PC-9 (cell line): ENCODE measurements around the gene ASPHD1. TPM values are rescaled to one million over a fixed set of nuclear protein-coding genes. Genes with fewer than 3 reads are reported as not detected.

Source experiments
- BruUV-seq: library from RNA; stranded (reverse); fragments of 400-500 nt; replicated peaks from 2 replicates; lab custom pipeline; 2021; lab: Mats Ljungman, UMichigan
- CTCF ChIA-PET: fragments of 300-600 bp; sonication (Branson Sonifier 250); formaldehyde crosslinking; loops from one replicate; lab custom pipeline; 2022; ENCODE audit warnings: antibody characterized with exemption; lab: Charles Lee
- POLR2A ChIA-PET: fragments of 300-600 bp; sonication (Branson Sonifier 250); formaldehyde crosslinking; loops from one replicate; lab custom pipeline; 2022; ENCODE audit warnings: antibody characterized with exemption; ENCODE audit not compliant: unreplicated experiment; lab: Charles Lee
- DNase-seq, 2 experiments: peaks; one replicate each; pipeline versions ENCODE4 v3.0.0 to v3.0.0-alpha.2; 2015 to 2022; ENCODE audit warnings: mixed read lengths in 1 of 2
- H2AFZ ChIP-seq: fragments of 200-600 bp; sonication (generic); 2 replicates; pipeline ENCODE4 v1.8.1; 2017; ENCODE audit warnings: antibody characterized with exemption
- H3F3A ChIP-seq: fragments of 200-600 bp; sonication (generic); 2 replicates; pipeline ENCODE4 v1.8.1; 2017; ENCODE audit warnings: antibody characterized with exemption, mild to moderate bottlenecking, low read depth; ENCODE audit not compliant: insufficient read depth
- H3K27ac ChIP-seq: fragments of 200-600 bp; sonication (generic); 2 replicates; pipeline ENCODE4 v1.6.1; 2016; ENCODE audit warnings: mixed run types
- H3K27me3 ChIP-seq: fragments of 200-600 bp; sonication (generic); 2 replicates; pipeline ENCODE4 v1.6.1; 2016; ENCODE audit warnings: low read depth, mixed run types; ENCODE audit not compliant: insufficient read depth
- H3K36me3 ChIP-seq: fragments of 200-600 bp; sonication (generic); 2 replicates; pipeline ENCODE4 v1.6.1; 2016; ENCODE audit warnings: low read depth, mixed run types
- H3K4me1 ChIP-seq: fragments of 200-600 bp; sonication (generic); replicated peaks from 2 replicates; pipeline ENCODE4 v1.6.1; 2016; ENCODE audit warnings: mixed run types; ENCODE audit not compliant: insufficient read depth
- H3K4me2 ChIP-seq: fragments of 200-600 bp; sonication (generic); 2 replicates; pipeline ENCODE4 v1.6.1; 2017; ENCODE audit warnings: mixed run types
- H3K4me3 ChIP-seq: fragments of 200-600 bp; sonication (generic); 2 replicates; pipeline ENCODE4 v1.6.1; 2016; ENCODE audit warnings: mixed run types
- H3K79me2 ChIP-seq: fragments of 200-600 bp; sonication (generic); 2 replicates; pipeline ENCODE4 v1.6.1; 2017; ENCODE audit warnings: low read depth, mixed run types
- H3K9me2 ChIP-seq: fragments of 200-600 bp; sonication (generic); 2 replicates; pipeline ENCODE4 v1.8.1; 2017; ENCODE audit warnings: mild to moderate bottlenecking; ENCODE audit not compliant: insufficient read depth
- H3K9me3 ChIP-seq: fragments of 200-600 bp; sonication (generic); 2 replicates; pipeline ENCODE4 v1.8.1; 2016; ENCODE audit warnings: low read depth; ENCODE audit not compliant: insufficient read depth
- H4K20me1 ChIP-seq: fragments of 200-600 bp; sonication (generic); 2 replicates; pipeline ENCODE4 v1.8.1; 2017; ENCODE audit not compliant: insufficient read depth
- CTCF ChIP-seq: fragments of 200-600 bp; sonication (generic); conservative IDR thresholded peaks from 2 replicates; pipeline ENCODE4 v1.6.1; 2017; ENCODE audit warnings: mixed run types, antibody characterized with exemption, mild to moderate bottlenecking, moderate library complexity
- EZH2 ChIP-seq: fragments of 200-600 bp; sonication (generic); IDR thresholded peaks from 2 replicates; pipeline ENCODE4 v1.8.0; 2017; ENCODE audit warnings: antibody characterized with exemption, low read depth
- intact Hi-C: fragments of 100-400 bp; cut with micrococcal nuclease; formaldehyde crosslinking; loops from one replicate; pipeline ENCODE4 v1.10.0; 2022; ENCODE audit not compliant: unreplicated experiment
- total RNA-seq: library from RNA; stranded (reverse); gene quantifications from 2 replicates; pipeline ENCODE4 v1.2.3, GENCODE V29; 2021

The ASPHD1 gene
- total RNA-seq, 1 experiment from 2014 or later, result 8.3 TPM

- POLR2A ChIA-PET, result no interaction called here
- no TSS peak for BruUV-seq
These were observed 11.4 kb downstream of the ASPHD1 start for GRCh38 chr16:29911676-29912010.

GRCh38 chr16:29912087-29912486 lies 11.8 kb downstream of the ASPHD1 start:
- TF ChIP-seq EZH2, result no peak
- no peak for TF ChIP-seq CTCF
- ChIA-PET POLR2A (no interaction called here), CTCF (no interaction called here)
- Histone ChIP-seq H3K4me2 (no peak overlapping the region), H3K27ac (no peak overlapping the region), H3K4me1 (peaks cover 16% of the 10 kb centered on the region), H4K20me1 (no peaks in the 10 kb centered on the region), H3K27me3 (no peaks in the 10 kb centered on the region), H3K9me3 (no peaks in the 10 kb centered on the region), H3K79me2 (no peaks in the 10 kb centered on the region), H2AFZ (no peak overlapping the region), H3K4me3 (no peak overlapping the region), H3K9me2 (no peaks in the 10 kb centered on the region), H3K36me3 (peaks cover 5% of the 10 kb centered on the region; the same call in 1 of the 2 replicates), H3F3A (peaks cover 27% of the 10 kb centered on the region)
- intact Hi-C loops, result no loop called here
- no TSS peak for BruUV-seq
- DNase-seq, result no peak

More at GRCh38 chr16:29911676-29912010, 11.4 kb downstream of the ASPHD1 start:
- Histone ChIP-seq H2AFZ (no peak overlapping the region), H3K9me2 (no peaks in the 10 kb centered on the region), H3K4me3 (no peak overlapping the region), H3K4me1 (peaks cover 16% of the 10 kb centered on the region), H3K79me2 (no peaks in the 10 kb centered on the region), H3F3A (peaks cover 23% of the 10 kb centered on the region; the same call in 1 of the 2 replicates), H3K9me3 (no peaks in the 10 kb centered on the region), H4K20me1 (no peaks in the 10 kb centered on the region), H3K27ac (no peak overlapping the region), H3K27me3 (no peaks in the 10 kb centered on the region), H3K36me3 (0 out of 2 replicates have a peak, but pooled peaks cover under 1% of the 10 kb centered on the region), H3K4me2 (no peak overlapping the region)
- TF ChIP-seq EZH2 (no peak), CTCF (no peak)
- intact Hi-C loops, result no loop called here
- DNase-seq, result no peak
- CTCF ChIA-PET, result no interaction called here

GRCh38 chr16:29913514-29913913 lies 13.2 kb downstream of the ASPHD1 start:
- H3K4me2 ChIP-seq, result no peak overlapping the region
- H3K9me3 ChIP-seq, result no peaks in the 10 kb centered on the region
- no TSS peak for BruUV-seq
- no peak overlapping the region for H3K4me3 ChIP-seq
- no peak overlapping the region for H2AFZ ChIP-seq
- H3K79me2 ChIP-seq, result no peaks in the 10 kb centered on the region
- ChIA-PET POLR2A (no interaction called here), CTCF (no interaction called here)
- H3K27ac ChIP-seq, result no peak overlapping the region
- H4K20me1 ChIP-seq, result no peaks in the 10 kb centered on the region
- intact Hi-C loops, result no loop called here
- TF ChIP-seq CTCF, result no peak
- TF ChIP-seq EZH2, result no peak
- H3K27me3 ChIP-seq, result no peaks in the 10 kb centered on the region
- H3K4me1 ChIP-seq, result peaks cover 16% of the 10 kb centered on the region
- peaks cover 26% of the 10 kb centered on the region for H3F3A ChIP-seq
- DNase-seq, result no peak
- H3K9me2 ChIP-seq, result no peaks in the 10 kb centered on the region
- H3K36me3 ChIP-seq, result peaks cover 15% of the 10 kb centered on the region; the same call in 1 of the 2 replicates
